Heart left ventricle (tissue), 13 donors: ENCODE data around the gene NEMP2.

Source experiments
- POLR2A ChIP-seq, 2 donors: fragments of 450-650 bp; IDR thresholded peaks; one replicate each; pipeline ENCODE4 v1.6.1; 2017; ENCODE audit warnings: antibody characterized with exemption in 2 of 2, mild to moderate bottlenecking in 2 of 2, moderate library complexity in 2 of 2
- TF ChIP-seq, protein P1 (sequence below), 12 donors: fragments of 200-600 bp; sonication (generic) in 4 of 12; IDR thresholded peaks; one replicate each; pipeline versions ENCODE4 v1.5.0 to v1.8.0; 2018 to 2022; ENCODE audit warnings: antibody characterized with exemption in 12 of 12, mild to moderate bottlenecking in 5 of 12
- donor health status: ischemic (EF 13 %, LVEDD 7.1; RV severe dilation, severe dysfunction).
- donor health status: DM: no; HTN: yes; CAD: no.
- donor health status: DM: no; HTN: no; CAD: no.
- donor health status: ischemic (EF 25% LVEDD 6.9; RV normal size, moderate dysfunction).
- donor health status: ischemic (EF 25% LVEDD 5.7; RV mildly dilated, moderate dysfunction).
- donor health status: ischemic (EF 35%, LVEDD 5.7; RV mildly dilated, moderate dysfunction).
- donor health status: nonischemic (EF 11% LVEDD 7.7; RV severe dilation, severe dysfunction).
- donor health status: DM: yes; HTN: yes; CAD: no.
- donor health status: PGD.
- donor health status: ischemic (EF 29% LVEDD 5.4; RV normal size, mild dysfunction).
- donor health status: nonischemic (EF 23%, LVEDD 6.1; RV moderate dilation, normal function).

- TF ChIP-seq, protein P1, sequence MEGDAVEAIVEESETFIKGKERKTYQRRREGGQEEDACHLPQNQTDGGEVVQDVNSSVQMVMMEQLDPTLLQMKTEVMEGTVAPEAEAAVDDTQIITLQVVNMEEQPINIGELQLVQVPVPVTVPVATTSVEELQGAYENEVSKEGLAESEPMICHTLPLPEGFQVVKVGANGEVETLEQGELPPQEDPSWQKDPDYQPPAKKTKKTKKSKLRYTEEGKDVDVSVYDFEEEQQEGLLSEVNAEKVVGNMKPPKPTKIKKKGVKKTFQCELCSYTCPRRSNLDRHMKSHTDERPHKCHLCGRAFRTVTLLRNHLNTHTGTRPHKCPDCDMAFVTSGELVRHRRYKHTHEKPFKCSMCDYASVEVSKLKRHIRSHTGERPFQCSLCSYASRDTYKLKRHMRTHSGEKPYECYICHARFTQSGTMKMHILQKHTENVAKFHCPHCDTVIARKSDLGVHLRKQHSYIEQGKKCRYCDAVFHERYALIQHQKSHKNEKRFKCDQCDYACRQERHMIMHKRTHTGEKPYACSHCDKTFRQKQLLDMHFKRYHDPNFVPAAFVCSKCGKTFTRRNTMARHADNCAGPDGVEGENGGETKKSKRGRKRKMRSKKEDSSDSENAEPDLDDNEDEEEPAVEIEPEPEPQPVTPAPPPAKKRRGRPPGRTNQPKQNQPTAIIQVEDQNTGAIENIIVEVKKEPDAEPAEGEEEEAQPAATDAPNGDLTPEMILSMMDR (IDR thresholded peaks at IDR 0.05) = no peak
- TF ChIP-seq POLR2A (IDR thresholded peaks at IDR 0.05) = no peak
Observed at GRCh38 chr2:190529486-190530247, 4.9 kb downstream of the NEMP2 start.
